ENCODE measurements around the gene LBR.
"Not testable (repeated sequence)": the region's sequence is repeated elsewhere in the genome, so short reads cannot be mapped to it uniquely, and the experiment has no call there.

Gene LBR

DNA sequence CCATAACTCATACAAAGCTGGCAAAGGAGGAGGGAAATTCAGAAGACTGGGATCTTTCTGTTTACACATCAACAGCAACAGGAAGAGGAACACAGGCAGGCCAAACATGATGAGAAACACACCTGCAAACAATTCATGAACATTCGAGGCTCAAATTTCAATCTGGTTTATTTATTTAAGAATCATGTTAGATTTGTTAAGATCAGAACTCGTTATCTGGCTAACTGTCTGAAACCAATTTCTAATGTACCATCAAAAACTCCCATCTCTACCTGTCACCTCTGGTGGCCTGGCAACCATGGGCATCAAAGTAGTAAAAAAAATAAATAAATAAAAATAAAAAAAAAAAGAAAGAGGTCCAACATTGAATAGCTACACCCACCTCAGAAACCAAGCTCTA is 9.8 kb downstream of the LBR start:
- no peak for DNase-seq

GRCh38 chr1:225415967-225416745 is 11.7 kb downstream of the LBR start:
- DNase-seq: no peak

GRCh38 chr1:225415307-225415706 is 12.5 kb downstream of the LBR start:
- no peak for DNase-seq

- DNase-seq: no peak
Measured at GRCh38 chr1:225413708-225414375, 14.0 kb downstream of the LBR start.

DNA sequence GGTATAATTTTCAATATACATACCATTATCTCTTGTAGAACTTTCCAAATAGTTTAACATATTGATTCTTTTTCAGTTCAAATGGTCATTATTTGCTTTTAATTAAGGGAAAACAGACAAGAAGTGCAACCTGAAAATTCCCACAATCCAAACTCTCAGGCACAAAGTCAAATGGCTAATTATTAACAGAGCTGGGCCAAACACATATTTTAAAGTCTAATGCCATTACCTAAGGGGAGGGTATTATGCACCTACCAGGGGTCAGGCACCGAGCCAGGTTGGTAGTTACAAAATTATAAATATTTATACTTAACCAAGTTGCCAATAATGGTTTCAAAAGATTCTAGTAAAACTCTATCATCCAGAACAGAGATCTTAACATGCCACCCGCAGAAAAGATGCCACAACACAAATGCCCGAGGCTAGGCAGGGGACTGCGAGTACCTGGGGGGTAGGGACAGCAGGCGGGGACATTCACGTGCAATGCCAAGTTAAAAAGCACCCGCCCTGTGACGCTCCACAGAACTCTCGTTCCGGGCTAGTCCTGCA is 15.0 kb downstream of the LBR start:
- DNase-seq: no peak

GRCh38 chr1:225412321-225412720 is 15.5 kb downstream of the LBR start:
- no peak for DNase-seq

DNA sequence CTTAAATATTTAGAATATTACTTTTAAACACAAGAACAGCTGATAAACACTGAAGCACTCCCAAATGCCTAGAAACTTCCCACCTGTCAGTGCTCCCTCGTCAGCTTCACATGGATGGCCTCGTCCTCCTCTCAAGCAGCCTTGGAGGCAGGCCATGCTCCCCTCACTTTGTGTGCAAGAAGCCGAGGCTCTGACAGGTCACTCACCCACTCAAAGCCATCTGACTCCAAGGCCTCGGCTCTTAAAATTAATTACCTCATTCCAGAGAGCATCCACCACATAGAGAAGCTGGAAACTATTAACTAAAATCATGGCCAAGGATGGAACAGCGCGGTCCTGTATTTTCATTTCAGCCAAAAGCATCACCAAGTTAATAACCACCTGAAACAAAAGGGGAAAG is 17.8 kb downstream of the LBR start:
- DNase-seq: no peak

GRCh38 chr1:225409051-225409450 is 18.8 kb downstream of the LBR start:
- DNase-seq: no peak

DNA sequence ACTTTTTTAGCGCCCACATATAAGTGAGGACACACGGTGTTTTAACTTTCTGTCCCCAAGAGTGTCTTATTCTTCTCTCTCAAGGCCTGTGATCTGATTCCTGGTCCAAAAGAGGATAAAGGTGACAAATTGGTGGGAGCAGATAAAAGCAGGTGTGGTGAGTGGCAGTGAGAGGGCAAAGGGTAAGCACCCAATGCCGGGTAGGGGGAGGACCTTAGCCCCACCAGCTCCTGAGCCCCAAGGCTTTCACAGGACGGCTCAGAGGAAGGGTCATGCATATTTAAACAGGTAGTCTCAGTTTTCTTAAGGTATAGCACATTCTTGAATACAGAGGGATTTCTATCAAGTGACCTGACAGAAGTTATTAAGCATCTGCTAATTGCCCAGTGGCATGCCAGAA is 19.6 kb downstream of the LBR start:
- no peak for DNase-seq

DNA sequence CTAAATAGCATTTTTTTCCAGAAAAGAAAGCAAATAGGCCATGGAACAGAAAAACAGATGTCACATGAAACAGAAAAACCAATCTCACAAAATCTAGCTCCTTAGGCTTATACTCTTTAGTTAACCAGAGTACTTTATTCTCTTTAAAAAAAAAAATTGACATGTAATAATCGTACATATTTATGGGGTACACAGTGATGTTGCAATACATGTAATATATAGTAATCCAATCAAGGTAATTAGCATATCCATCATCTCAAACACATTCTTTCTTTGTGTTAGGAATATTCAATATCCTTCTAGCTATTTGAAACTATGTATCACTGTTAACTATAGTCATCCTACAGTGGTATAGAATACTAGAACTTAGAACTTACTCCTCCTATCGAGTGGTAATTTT is 20.1 kb downstream of the LBR start:
- no peak for DNase-seq

- no peak for DNase-seq
Measured at GRCh38 chr1:225406976-225407725, 20.7 kb downstream of the LBR start.

GRCh38 chr1:225400968-225401367 is 26.9 kb downstream of the LBR start:
- DNase-seq: no peak

DNA sequence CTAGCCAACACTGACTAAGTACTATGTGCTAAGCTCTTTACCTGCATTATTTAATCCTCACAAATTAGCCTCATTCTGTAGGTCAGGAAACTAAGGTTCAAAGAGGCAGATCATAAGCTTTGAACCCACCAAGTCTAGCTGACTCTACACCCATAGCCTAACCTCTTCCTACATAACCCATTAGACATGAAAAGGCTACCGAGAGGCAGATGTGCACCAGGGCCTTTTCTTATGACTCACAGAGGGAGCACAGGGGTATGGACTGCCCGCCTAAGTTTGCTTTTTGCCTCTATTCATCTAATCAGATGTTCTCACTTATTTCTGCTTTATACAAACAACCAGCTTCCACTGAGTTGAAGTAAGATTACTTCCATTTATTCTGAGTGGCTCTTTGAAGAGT is 31.5 kb downstream of the LBR start:
- no peak for DNase-seq

GRCh38 chr1:225389843-225390242 is 38.0 kb downstream of the LBR start:
- DNase-seq: no peak

- no peak for DNase-seq
Measured at GRCh38 chr1:225388372-225388771, 39.5 kb downstream of the LBR start.

- not testable (repeated sequence) for DNase-seq
Measured at GRCh38 chr1:225386860-225387259, 41.0 kb downstream of the LBR start.

DNA sequence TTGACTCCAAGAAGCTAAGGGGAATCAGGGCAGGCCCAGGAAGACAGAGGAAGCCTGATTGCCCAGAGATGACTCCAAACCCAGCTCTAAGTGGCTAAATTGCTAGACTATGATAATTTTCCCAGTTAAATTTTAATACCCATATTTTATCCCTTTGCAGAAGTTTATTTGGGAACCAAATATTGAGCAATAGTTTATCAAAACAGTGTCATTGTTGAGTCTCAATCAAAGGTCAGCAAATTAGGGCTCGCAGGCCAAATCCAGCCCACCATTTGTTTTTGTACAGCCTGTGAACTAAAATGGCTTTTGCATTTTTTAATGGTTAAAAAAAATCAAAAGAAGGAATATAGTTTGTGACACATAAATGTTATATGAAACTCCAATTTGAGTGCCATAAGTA is 47.1 kb downstream of the LBR start:
- no peak for DNase-seq

DNA sequence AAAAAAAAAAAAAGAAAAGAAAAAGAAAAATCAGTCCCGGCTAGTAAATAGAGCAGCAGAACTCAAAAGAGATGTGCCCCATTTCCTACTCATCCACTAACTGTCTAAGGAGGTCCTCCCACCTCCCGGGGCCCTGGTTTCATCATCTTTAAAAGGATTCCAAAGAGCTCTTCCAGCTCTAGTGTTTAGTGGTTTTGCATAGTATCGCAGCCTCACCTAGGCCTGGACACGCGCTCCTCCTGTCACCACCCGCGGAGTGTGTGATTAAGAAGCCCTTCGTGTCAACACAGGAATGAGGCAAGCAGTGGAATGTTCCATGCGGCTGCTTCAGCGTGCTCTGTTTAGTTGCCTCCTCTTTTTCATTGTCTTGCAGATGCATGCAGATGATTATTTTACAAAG is 49.0 kb downstream of the LBR start:
- no peak for DNase-seq

DNA sequence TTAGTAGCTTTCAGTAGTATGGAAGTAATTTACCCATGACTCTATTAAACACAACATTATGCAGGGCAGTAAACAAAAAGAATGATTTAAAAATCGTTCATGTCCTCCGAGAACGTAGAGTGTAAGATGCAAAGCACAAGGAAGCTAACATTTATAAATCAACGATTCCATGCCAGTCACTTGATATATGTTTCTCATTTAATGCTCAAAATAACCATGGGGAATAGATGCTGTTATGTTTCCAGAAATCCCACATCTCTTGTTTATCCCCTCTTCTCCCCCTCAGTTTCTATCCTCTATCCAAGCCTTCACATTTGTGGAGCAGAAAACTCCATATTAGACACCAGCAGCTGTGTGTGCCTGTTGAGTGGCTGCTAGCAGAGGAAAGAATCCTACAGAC is 52.8 kb downstream of the LBR start:
- no peak for DNase-seq

GRCh38 chr1:225373155-225373554 is 54.7 kb downstream of the LBR start:
- no peak for DNase-seq

GRCh38 chr1:225371366-225372010 is 56.4 kb downstream of the LBR start:
- DNase-seq: no peak

GRCh38 chr1:225368036-225368552 is 59.7 kb downstream of the LBR start:
- DNase-seq: no peak

DNA sequence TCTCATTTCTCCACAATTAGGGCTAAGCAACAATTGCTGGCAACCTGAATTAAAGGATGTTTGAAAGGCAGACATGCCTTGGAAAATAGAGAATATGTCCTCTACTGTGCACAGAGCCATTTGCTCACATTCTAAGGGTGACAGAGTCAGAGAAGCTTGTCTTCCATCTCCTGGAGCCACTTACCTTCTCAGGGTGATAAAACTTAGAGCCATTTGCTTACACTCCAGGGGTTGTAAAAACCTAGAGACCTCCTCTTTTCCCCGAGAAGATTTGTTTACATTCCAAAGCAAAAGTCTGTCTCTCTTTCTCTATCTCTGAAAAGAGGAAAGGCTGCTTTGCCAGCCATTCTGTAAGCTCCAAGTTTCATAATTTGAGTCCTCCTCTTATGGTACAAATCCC is 61.3 kb downstream of the LBR start:
- no peak for DNase-seq

Data from activated CD4-positive, CD25-positive, alpha-beta regulatory T cell treated with anti-CD3 and anti-CD28 coated beads, Interleukin-2, amount 50 U/mL, for 72 hours (primary cell).